ENCODE results near the gene LAMC1.
"Not testable (repeated sequence)": the region's sequence is repeated elsewhere in the genome, so short reads cannot be mapped to it uniquely, and the experiment has no call there.

The LAMC1 gene

GRCh38 chr1:183114441-183114840 is 91.2 kb downstream of the LAMC1 start:
- DNase-seq, result no peak

GRCh38 chr1:183116416-183116815 is 93.2 kb downstream of the LAMC1 start:
- DNase-seq, result no peak

- DNase-seq, result no peak
Observed at GRCh38 chr1:183121609-183122008, 98.4 kb downstream of the LAMC1 start.

GRCh38 chr1:183124259-183124658 is 101.0 kb downstream of the LAMC1 start:
- peak; percentile 74 for DNase-seq

GRCh38 chr1:183125279-183125999 is 102.2 kb downstream of the LAMC1 start:
- peak; percentile 90 for DNase-seq

- DNase-seq, result no peak
Observed at GRCh38 chr1:183126000-183126366, 102.8 kb downstream of the LAMC1 start.

GRCh38 chr1:183126528-183126927 is 103.3 kb downstream of the LAMC1 start:
- DNase-seq, result no peak

- DNase-seq, result no peak
Observed at GRCh38 chr1:183129921-183130690, 106.9 kb downstream of the LAMC1 start.

GRCh38 chr1:183131166-183131565 is 107.9 kb downstream of the LAMC1 start:
- no peak for DNase-seq

- DNase-seq, result no peak
Observed at GRCh38 chr1:183135336-183135735, 112.1 kb downstream of the LAMC1 start.

GRCh38 chr1:183137782-183138181 is 114.6 kb downstream of the LAMC1 start:
- no peak for DNase-seq

- no peak for DNase-seq
Observed at GRCh38 chr1:183138301-183138700, 115.1 kb downstream of the LAMC1 start.

GRCh38 chr1:183139281-183139942 is 116.2 kb downstream of the LAMC1 start:
- no peak for DNase-seq

- DNase-seq, result no peak
Observed at GRCh38 chr1:183140633-183141032, 117.4 kb downstream of the LAMC1 start.

- DNase-seq, result no peak
Observed at GRCh38 chr1:183142171-183142570, 119.0 kb downstream of the LAMC1 start.

GRCh38 chr1:183143576-183144315 is 120.5 kb downstream of the LAMC1 start:
- no peak for DNase-seq

GRCh38 chr1:183144752-183145151 is 121.5 kb downstream of the LAMC1 start:
- no peak for DNase-seq

- DNase-seq, result no peak
Observed at GRCh38 chr1:183147735-183148134, 124.5 kb downstream of the LAMC1 start.

- DNase-seq, result no peak
Observed at GRCh38 chr1:183148599-183148998, 125.4 kb downstream of the LAMC1 start.

GRCh38 chr1:183149273-183149672 is 126.1 kb downstream of the LAMC1 start:
- no peak for DNase-seq

GRCh38 chr1:183150032-183150431 is 126.8 kb downstream of the LAMC1 start:
- not testable (repeated sequence) for DNase-seq

GRCh38 chr1:183150445-183150844 is 127.2 kb downstream of the LAMC1 start:
- no peak for DNase-seq

- no peak for DNase-seq
Observed at GRCh38 chr1:183152180-183152579, 129.0 kb downstream of the LAMC1 start.

Measured in DMS79 treated with DMSO at 0.1 percent for 48 hours (cell line).